Measurements from ENCODE around the gene PLEKHF1.

PLEKHF1 gene

DNA sequence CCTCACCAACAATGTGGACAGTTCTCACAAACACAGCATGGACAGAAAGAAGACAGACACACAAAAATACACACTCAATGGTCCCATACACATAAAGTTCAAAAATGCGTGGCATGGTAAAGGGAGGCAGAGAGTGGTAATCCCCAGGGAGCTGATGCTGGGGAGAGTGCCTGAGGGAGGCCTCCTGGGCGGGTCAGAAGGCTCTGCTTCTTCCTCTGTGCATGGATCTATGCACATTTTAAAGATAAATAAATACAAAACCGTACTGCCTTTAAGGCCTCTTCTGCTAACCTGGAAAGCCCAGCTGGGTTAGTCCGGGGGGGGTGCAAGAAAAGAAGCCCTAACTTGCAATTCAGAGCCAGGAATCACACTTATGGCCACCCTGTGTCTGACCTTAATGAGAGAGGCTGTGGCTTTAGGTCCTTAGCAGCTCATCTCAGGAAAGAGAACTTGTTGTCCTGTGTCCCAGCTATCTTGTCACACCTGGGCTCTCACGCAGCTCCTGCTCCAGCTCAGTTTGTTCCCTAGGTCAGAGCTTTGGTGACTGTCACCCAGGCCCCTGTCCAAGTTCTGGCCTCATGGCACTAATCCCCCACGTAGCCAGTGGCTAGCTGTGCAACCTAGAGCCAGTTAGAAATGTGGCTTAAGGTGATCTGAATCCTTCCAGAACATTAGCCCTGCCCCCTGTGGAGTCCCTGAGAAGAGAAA, 30.7 kb upstream of the PLEKHF1 start:
- no peak for DNase-seq (ENCODE audit: low spot score)

DNA sequence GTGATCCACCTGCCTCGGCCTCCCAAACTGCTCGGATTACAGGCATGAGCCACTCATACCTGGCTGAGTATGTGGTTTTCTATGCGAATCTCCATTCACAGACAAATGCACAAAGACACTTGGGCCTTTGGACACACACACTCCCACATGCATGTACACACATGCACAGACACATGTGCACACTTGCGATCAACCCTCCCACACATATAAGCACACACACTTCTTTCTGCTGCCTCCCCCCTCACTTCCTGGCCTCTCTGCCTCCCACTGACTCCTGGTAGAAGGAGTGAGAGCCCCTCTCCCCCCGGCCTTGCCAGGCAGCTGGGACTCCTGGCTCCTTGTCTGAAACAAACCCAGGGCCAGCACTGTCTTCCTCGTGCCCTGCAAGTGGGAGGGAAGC, 29.3 kb upstream of the PLEKHF1 start:
- no peak for DNase-seq (ENCODE audit: low spot score)

DNA sequence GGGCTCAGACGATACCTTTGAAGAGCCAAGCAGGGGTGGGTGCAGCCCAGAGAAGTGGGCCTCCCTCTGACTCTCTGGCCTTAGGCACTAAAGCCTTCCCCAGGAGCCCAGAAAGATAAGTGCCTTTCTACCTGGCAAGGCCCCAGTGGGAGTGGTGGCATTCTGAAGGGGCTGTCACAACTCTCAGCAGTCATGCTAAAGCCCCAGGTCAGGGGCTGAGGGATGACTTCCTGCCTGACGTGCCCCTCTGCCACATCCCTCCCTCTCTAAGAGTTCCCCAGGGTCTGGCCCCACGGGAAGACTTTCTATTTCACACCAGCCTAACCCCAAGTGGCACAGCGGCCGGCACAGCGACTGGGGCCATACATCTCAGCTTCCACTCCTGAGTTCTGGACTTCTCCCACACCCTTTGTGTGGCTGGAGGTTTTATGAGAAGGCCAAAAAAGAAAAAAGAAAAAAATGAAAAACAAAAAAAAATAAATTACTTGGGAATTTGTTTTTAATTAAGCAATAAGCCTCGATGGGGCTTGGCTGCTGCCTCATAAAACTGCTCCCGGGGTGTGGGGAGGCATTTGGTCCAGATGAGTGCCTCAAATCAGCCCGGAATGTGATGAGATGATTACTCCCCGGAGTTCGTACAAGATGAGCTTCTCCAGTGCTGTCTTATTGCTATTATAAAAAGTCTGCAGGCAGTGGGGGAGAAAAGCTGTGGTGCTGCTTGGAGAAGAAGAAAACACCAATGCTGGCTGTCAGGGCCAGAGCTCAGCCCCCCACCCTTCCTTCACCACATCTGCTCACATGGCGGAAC, 28.5 kb upstream of the PLEKHF1 start:
- no peak for DNase-seq (ENCODE audit: low spot score)

DNA sequence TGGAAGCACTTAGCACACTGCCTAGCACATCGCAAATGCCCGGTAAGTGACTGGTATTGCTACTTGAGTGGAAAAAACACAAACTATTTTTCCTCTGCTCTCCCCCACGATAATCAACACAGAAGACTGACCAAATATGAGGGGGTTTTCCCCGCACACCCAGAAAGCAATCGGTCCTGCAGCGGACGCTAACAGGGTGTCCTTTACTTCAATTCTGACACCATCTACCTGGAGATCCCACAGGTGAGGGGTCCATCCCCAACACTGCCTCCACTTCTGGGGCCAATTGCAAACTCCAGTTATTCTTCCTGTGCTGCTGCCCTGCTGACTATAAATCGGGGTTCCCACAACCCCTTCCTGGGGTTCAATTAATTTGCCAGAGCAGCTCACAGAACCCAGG, 26.2 kb upstream of the PLEKHF1 start:
- no peak for DNase-seq (ENCODE audit: low spot score)

DNA sequence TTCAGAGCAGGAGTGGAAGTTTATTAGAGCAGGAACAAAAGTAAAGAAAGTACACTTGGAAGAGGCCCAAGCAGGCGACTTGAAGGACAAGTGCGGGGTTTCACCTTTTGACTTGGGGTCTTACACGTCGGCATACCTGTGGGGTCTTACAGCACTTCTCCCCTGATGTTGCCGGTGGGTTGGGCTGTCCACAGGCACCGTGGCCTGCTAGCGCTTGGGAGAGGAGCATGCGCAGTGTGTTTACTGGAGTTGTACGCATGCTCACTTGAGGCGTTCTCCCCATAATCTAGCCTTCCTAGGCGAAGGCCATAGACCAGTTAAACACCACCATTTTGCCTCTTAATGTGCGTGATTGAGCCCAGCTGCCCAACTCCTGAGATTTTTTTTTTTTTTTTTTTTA, 25.0 kb upstream of the PLEKHF1 start:
- DNase-seq (ENCODE audit: low spot score) = no peak

DNA sequence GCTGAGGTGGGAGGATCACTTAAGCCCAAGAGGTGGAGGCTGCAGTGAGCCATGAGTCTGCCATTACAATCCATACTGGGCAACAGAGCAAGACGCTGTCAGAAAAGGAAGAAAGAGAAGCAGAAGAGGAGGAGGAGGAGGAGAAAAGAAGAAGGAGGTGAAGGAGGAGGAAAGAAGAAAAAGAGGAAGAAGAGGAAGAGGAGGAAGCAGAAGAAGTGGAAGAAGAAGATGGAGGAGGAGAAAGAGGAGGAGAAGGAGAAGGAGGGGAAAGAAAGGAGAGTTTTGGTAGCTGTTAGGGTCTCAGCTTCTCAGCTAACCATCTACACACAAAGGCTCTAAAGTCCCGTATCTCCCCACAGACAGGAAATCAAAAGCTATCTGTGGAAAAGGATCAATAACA, 23.7 kb upstream of the PLEKHF1 start:
- no peak for DNase-seq (ENCODE audit: low spot score)

DNA sequence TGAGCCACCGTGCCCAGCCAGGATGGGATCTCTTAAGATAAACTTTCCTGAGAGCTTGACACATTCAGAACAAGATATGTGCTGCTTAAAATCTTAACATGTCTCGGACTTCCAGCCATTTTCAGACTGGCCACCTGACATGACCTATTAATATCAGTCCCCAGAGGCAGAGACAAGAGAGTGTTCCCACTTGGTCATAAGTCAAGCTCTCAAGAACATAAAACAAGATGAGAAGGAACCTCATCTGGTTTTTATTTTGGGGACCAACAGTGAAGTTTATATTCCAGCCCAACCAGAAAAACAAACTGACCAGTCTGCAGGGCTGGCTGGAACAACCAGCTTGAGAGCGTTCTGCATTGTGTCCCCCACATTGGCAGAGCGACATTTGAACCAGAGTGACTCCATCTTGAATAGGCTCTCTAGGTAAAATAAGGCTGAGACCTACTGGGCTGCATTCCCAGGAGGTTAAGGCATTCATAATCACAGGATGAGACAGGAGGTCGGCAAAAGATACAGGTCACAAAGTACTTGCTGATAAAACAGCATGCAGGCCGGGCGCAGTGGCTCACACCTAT, 21.8 kb upstream of the PLEKHF1 start:
- no peak for DNase-seq (ENCODE audit: low spot score)

DNA sequence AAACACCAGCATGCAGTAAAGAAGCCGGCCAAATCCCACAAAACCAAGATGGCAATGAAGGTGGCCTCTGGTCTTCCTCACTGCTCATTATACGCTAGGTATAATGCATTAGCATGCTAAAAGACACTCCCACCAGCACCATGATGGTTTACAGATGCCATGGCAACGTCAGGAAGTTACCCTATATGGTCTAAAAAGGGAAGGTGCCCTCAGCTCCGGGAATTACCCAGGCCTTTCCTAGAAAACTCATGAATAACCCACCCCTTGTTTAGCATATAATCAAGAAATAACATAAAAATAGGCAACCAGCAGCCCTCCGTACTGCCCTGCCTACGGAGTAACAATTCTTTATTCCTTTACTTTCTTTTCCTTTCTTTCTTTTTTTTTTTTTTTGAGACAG, 21.1 kb upstream of the PLEKHF1 start:
- no peak for DNase-seq (ENCODE audit: low spot score)

DNA sequence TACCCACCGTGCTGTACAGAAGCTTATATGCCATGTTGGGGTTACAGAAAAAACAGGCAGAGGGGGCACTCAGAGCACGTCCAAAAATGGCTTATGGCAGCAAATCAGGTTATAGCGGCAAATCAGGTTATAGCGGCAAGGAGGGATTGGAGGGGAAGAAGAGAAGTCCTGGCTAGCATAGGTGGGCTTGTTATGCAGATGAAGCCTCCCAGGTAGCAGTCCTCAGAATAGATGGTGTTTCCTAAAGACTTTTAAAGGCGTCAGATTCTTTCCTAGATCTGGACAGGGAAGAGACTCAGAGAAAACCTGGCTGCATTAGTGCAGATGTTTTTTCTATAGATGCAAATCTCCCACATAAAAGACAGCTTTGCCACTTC, 19.8 kb upstream of the PLEKHF1 start:
- DNase-seq (ENCODE audit: low spot score) = no peak

DNA sequence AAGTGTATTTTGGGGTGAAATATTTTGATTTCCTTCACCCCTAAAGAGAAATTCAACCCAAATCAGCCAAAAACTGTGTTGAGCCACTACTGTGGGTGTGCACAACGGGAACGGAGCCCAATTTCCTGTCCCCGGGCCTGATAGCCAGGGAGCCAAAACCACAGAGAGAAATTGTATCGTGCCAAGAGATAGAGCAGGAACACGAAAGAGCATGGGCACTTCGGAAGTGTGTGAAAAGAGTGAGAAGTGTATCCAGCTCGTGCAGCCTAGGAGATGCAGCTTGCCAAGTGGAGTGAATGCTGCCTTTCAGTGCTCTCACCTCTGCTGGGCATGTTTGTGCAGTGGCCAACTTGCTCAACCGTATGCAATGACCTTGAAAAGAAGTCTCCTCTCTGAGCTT, 19.4 kb upstream of the PLEKHF1 start:
- DNase-seq (ENCODE audit: low spot score) = no peak

DNA sequence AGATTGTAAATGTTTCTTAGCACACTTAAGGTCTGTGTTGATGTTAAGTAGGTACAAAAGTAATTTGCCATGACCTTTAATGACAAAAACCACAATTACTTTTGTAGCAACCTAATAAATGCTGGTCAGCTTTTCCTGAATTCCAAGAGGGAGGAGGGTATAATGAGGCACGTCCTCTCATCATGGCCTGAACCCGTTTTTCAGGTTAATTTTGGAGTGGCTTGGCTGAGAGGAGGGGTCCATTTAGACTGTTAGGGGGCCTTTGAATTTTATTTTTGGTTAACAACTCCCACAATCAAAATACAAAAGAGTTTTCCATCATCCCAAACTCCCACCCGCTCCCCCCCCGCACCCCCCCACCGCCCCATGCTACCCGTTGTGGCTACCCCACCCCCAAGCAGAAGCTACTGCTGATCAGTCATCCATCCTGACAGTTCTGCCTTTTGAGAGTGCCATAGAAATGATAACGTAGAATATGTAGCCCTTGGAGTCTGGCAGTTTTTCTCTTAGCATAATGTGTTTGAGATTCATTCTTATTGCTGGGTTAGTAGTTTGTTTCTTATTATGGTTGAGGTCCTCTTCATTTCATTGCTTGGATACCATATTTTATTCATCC, 14.4 kb upstream of the PLEKHF1 start:
- DNase-seq (ENCODE audit: low spot score) = no peak

DNA sequence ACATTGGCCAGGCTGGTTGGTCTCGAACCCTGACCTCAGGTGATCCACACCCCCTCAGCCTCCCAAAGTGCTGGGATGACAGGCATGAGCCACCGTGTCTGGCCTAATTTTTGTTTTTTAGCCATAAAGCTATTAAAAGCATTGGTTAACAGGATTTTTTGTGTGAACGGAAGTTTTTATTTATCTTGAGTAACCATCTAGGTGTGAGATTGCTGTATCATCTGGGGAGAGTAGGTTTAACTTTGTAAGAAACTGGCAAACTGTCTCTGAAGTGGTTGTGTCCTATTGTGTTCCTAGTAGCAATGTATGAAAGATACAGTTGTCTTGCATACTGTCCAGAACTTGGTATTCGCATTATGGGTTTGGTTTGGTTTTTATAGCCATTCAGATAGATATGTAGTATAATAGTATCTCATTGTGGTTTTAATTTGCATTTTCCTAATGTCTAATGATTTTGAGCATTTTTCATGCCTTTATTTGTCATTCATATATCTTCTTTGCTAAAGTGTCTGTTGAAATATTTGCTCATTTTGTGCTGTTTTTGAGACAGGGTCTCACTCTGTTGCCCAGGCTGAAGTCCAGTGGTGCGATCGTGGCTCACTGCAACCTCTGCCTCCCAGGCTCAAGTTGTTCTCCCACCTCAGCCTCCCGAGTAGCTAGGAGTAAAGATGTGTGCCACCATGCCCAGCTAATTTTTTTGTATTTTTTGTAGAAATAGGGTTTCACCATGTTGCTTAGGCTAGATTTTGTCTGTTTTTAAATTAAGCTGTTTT, 13.5 kb upstream of the PLEKHF1 start:
- no peak for DNase-seq (ENCODE audit: low spot score)

DNA sequence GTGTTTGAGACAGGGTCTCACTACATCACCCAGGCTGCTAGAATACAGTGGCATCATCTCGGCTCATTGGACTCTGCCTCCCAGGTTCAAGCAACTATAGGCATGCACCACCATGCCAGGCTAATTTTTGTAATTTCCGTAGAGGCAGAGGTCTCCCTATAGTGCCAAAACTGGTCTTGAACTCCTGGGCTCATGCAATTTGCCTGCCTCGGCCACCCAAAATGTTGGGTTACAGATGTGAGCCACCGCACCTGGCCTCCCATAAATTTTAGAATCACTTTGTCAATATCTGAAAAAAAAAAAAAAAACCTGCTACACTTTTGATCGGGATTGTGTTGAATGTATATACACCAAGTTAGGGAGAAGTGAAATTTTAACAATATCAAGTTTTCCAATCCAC, 11.9 kb upstream of the PLEKHF1 start:
- no peak for DNase-seq (ENCODE audit: low spot score)

DNA sequence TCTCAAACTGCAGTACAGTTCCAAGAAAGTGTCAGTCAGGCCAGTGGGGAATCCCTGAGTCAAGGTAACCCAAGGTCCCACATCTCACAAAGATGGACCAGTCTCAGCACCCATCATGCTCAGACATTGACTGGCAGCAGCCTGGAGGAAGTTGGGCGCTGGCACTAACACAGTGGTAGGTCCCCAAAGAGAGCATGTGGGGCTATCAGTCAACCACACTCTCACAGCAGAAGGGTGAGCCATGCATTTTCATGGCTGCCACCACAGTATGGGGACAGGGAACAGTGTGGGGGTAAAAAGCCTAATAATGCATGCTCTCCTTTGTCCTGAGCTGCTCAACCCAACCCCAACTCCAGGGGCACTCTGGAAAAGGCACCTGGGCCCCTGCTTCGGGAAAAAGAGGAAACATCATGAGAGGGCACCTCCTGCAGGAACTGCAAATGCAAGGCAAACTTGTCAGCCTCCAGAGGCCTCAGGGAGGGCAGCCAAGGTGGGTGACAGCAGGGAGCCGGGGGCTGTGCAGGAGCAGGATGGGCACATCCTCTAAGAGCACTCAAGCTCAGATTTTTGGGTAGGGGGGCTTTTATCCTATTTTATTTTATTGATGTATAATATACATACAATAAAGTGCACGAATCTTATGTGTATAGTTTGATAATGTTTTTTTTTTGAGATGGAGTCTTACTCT, 9.5 kb upstream of the PLEKHF1 start:
- DNase-seq (ENCODE audit: low spot score) = no peak

DNA sequence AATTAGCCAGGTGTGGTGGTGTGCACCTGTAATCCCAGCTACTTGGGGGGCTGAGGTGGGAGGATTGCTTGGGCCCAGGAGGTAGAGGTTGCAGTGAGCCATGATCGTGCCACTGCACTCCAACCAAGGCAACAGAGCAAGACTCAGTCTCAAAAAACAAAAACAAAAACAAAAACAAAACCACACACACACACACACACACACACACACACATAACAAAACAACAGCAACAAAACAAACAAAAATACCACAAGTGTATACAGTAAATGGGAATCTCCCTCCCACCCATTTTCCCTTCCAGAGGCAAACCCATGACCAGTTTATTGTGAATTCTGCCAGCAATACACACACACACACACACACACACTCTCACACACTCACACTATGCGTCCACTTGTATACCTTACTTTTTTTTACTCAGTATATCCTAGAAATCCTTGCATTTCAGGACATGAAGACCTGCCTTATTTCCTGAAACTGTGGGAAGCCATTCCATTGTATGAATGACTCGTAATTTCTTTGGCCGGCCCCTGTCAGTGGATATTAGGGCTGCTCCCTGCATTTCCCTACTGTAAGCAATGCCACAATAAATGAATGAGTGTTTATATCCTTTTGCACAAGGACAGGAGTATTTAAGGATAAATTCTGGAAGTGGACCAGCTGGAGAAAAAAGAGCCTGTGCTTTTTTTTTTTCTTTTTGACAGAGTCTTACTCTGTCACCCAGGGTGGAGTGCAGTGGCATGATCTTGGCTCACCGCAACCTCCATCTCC, 6.9 kb upstream of the PLEKHF1 start:
- no peak for DNase-seq (ENCODE audit: low spot score)

DNA sequence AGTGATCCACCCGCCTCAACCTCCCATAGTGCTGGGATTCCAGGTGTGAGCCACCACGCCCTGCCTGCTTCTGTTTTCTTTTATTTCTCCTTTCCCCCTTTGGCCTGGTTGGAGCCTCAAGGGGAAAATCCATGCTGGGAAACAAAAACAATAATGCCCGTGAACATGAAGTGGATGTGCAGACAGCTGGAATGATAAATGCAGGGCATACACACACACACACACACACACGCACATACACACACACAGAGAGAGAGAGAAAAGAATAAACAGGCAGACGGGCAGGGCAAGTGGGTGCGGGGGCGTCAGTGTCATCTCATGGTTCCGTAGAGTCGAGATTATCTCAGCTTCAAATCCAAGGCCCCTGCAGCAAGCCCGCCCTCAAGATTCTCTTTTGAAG, 4.4 kb upstream of the PLEKHF1 start:
- DNase-seq (ENCODE audit: low spot score) = no peak

DNA sequence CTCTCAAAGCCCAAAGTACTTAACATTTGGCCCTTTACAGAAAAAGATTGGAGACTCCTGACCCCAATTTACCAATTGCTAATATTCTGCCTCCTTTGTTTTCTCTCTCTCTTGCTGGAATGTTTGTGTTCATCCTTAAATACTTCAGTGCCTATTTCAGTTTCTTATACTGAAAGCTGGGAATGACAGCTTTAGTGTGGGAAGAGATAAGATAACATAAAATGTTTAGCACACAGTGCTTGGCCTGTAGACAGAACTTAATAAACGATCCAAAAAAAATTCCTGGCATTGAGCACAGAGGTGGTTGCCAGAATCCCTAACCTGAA, 3.0 kb upstream of the PLEKHF1 start:
- DNase-seq (ENCODE audit: low spot score) = no peak

DNA sequence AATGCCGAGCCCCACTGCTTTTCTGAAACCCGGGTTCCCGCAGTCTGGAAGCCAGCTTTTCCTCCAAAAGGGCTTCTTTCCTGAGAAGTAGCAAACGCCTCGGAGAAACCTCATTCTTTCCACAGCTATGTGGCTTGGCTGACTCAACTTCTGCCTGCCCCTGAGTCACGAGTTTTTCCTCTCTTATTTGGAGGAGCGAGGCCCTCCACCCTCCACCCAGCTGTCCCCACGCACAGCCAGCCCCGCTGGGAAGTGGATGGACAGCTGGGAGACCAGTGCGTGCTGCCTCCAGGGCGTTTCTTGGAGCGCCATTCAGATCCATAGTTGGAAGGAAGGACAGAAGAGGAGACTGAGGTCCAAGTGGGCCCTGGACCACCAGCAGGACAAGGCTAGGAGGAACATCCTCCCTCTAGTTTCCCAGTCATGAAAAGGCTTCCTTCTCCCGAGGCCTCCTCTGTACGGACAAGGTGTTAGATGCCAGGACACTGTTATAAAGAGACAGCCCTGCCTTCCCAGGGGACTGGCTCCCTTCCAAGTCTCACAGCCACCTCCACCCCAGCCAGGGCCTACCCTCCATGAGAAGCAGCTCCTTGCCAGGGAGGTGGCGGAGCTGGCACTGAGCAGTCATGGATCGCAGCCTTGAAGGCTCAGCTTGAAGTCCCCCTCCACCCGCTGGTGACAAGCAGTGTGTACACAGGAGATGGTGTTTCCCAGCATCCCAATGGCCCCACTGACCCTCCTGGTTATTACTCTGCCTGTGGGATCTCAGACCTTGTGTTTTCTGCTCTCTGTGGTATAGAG, 2.5 kb upstream of the PLEKHF1 start:
- no peak for DNase-seq (ENCODE audit: low spot score)

DNA sequence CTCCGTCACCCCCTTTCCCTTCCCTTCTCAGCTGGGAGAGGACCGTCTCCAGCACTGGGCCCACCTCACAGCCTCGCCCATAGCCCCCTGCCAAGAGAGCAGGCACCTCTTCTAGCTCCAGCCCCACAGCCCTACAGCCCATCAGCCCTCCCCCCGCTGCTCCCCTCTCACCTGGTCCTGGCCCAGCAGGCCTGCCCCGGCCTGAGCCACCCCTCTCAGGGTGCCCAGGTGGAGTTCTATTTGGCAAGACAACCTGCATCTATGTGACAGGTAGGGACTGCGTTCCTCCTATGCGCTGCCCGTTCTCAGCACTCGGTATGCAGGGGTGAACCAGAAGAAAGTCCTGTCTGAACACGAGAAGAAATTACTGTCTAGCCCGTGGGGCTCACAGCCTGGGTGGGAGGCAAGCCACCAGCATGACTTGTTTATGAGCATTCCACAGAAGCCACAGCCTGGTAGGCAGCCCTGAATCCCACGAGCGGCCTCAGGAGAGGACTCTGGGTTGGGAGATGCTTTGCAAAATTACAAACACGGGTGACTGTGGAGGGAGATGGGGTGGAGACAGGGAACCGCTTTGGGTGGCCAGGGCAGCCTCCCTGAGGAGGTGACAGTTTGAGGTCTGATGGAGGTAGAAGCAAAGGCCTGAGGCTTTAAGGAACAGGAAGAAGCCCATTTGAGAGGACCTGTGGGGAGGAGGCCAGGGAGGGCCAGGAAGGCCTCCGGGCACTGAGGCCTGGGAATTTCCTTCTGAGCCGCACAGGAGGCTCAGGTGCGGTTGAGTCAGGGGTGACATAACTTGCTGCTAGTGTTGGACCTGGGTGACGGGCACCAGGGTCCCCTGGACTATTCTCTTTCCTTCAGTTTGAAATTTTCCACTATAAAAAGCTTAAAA, 1.2 kb upstream of the PLEKHF1 start:
- DNase-seq (ENCODE audit: low spot score) = no peak
